HepG2 (cell line): ENCODE results near the gene PTPN3. TPM values are rescaled to one million over a fixed set of nuclear protein-coding genes. Genes with fewer than 3 reads are reported as not detected.

ENCODE experiments used
- CHD4 ChIP-seq: fragments of 200-600 bp; sonication (generic); IDR thresholded peaks from 2 replicates; pipeline ENCODE4 v1.7.0; 2017; ENCODE audit warnings: mild to moderate bottlenecking, low read length, borderline replicate concordance
- CREB1 ChIP-seq, 2 experiments: fragments of 450-650 bp in 1 of 2; IDR thresholded peaks; 2 replicates each; pipeline ENCODE4 v1.6.1; 2016 to 2017; ENCODE audit warnings: control low read depth in 1 of 2, mild to moderate bottlenecking in 1 of 2, missing compliant biosample characterization in 1 of 2, missing genetic modification characterization in 1 of 2
- ELF4 ChIP-seq: sonication (generic); formaldehyde crosslinking; IDR thresholded peaks from 2 replicates; pipeline ENCODE4 v1.5.0; 2020; ENCODE audit warnings: missing genetic modification reagents, mild to moderate bottlenecking, moderate library complexity, borderline replicate concordance
- HNRNPH1 ChIP-seq: fragments of 200-400 bp; formaldehyde crosslinking; optimal IDR thresholded peaks from 2 replicates; pipeline ENCODE3; 2017; ENCODE audit warnings: mild to moderate bottlenecking, low read depth, low read length
- RAD21 ChIP-seq: fragments of 450-650 bp; formaldehyde crosslinking; IDR thresholded peaks from 2 replicates; pipeline ENCODE4 v1.5.0; 2020; ENCODE audit warnings: mild to moderate bottlenecking
- SAFB2 ChIP-seq: sonication (generic); formaldehyde crosslinking; IDR thresholded peaks from 2 replicates; pipeline ENCODE4 v1.5.1; 2020; ENCODE audit warnings: missing genetic modification reagents, low read depth, mild to moderate bottlenecking, borderline replicate concordance
- SOX5 ChIP-seq: IDR thresholded peaks from 2 replicates; pipeline ENCODE4 v1.6.1; 2016; ENCODE audit warnings: borderline replicate concordance
- ZNF335 ChIP-seq: sonication (generic); formaldehyde crosslinking; IDR thresholded peaks from 2 replicates; pipeline ENCODE4 v1.4.0; 2020; ENCODE audit warnings: missing genetic modification reagents
- ZSCAN22 ChIP-seq: sonication (generic); formaldehyde crosslinking; IDR thresholded peaks from 2 replicates; pipeline ENCODE4 v1.4.0; 2020; ENCODE audit warnings: mild to moderate bottlenecking, missing genetic modification reagents
- polyA plus RNA-seq, 8 experiments: library from polyadenylated mRNA; depleted of rRNA in 3 of 8; stranded (reverse) in 7 of 8; unstranded in 1 of 8; fragments of >200 nt; fragmentation: Illumina TruSeq in 4 of 8; extraction: Trizol in 4 of 8; gene quantifications; 2 replicates each; pipeline versions ENCODE4 v1.2.1 to v1.2.3, GENCODE V29; 2011 to 2016; ENCODE audit warnings: low read depth in 4 of 8, missing spikeins in 1 of 8, mixed read lengths in 1 of 8; ENCODE audit not compliant: insufficient read depth in 1 of 8
- total RNA-seq, 5 experiments: library from RNA; depleted of rRNA; stranded (reverse); fragments of >200 nt; fragmentation: Illumina TruSeq; extraction: Trizol; gene quantifications; 2 replicates each; pipeline ENCODE4 v1.2.3, GENCODE V29; 2016; ENCODE audit warnings: low read depth in 1 of 5
- TF ChIP-seq, protein P1 (sequence below): sonication (generic); formaldehyde crosslinking; conservative IDR thresholded peaks from 2 replicates; pipeline ENCODE4 v1.4.0; 2020; ENCODE audit warnings: missing genetic modification reagents
- TF ChIP-seq, protein P2 (sequence below): sonication (generic); formaldehyde crosslinking; IDR thresholded peaks from 2 replicates; pipeline ENCODE4 v1.8.1; 2023; ENCODE audit warnings: mild to moderate bottlenecking, missing genetic modification reagents
- TF ChIP-seq, protein P3 (sequence below): sonication (generic); formaldehyde crosslinking; IDR thresholded peaks from 2 replicates; pipeline ENCODE4 v1.4.0; 2020; ENCODE audit warnings: missing genetic modification reagents, borderline replicate concordance
- TF ChIP-seq, protein P4 (sequence below): sonication (generic); formaldehyde crosslinking; IDR thresholded peaks from 2 replicates; pipeline ENCODE4 v1.8.0; 2022; ENCODE audit warnings: missing genetic modification reagents, mild to moderate bottlenecking, moderate library complexity, borderline replicate concordance
- TF ChIP-seq, protein P5 (sequence below): sonication (generic); formaldehyde crosslinking; IDR thresholded peaks from 2 replicates; pipeline ENCODE4 v1.8.1; 2023; ENCODE audit warnings: mild to moderate bottlenecking, missing genetic modification reagents, borderline replicate concordance

PTPN3 gene
- total and polyA plus RNA-seq, 2 of the 13 experiments (the other 11 are each of a cell fraction or from before 2014, with no cell fraction given): 5.6 to 20.5 TPM

DNA sequence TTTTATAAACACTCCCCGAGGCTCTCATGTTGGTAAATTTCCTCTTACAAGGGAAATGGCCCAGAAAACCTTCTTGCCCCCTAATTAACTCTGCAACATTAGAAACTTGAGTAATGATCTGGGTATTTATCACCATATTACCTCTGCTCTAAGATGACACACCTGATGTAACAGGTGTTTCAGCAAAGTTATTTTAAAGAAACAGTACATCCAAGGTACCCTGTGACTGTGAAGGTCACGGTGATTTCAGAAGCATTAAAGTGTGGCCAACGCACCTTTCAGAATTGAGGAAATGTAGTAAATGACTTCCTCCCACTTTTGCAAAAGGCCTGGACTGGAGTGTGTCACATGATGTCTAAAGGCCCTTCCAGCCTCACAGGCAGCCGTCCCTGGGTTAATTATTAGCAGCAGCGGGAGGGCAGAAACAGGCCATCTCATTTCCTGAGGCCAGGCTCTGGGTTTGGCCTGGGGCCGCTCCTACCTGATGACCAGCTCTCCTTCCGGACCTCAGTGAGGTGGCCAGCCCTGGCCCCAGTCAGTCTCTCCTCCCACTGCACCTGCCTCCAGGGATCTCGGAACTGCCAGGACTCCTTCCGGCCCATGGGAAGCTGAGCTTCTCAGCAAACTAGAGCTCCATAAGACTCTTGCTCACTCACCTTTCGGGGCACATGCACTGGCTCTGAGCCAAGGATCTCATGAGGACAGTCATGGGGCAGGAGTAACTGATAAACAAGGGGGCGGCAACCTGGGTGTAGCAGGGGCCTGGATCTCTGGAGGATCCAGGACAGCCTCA lies 20.7 kb downstream of the PTPN3 start (continued):
- TF ChIP-seq SAFB2 (CRISPR knock-in tag) (peak; percentile 38; the same call in 1 of the 2 replicates), CHD4 (no peak), ZNF335 (CRISPR knock-in tag) (peak; percentile 30; the same call in 1 of the 2 replicates), CREB1 (IDR thresholded peaks at IDR 0.05) (no peak), CREB1 (CRISPR knock-in tag; IDR thresholded peaks at IDR 0.05) (peak; percentile 77), HNRNPH1 (no peak), ELF4 (CRISPR knock-in tag) (no peak), ZSCAN22 (CRISPR knock-in tag) (no peak), RAD21 (CRISPR knock-in tag) (peak; percentile 31), SOX5 (CRISPR knock-in tag) (peak; percentile 29; the same call in 1 of the 2 replicates)
- TF ChIP-seq, protein P1, sequence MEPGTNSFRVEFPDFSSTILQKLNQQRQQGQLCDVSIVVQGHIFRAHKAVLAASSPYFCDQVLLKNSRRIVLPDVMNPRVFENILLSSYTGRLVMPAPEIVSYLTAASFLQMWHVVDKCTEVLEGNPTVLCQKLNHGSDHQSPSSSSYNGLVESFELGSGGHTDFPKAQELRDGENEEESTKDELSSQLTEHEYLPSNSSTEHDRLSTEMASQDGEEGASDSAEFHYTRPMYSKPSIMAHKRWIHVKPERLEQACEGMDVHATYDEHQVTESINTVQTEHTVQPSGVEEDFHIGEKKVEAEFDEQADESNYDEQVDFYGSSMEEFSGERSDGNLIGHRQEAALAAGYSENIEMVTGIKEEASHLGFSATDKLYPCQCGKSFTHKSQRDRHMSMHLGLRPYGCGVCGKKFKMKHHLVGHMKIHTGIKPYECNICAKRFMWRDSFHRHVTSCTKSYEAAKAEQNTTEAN (CRISPR knock-in tag): 0 out of 2 replicates have a peak, but pooled peaks have one; percentile 49
- TF ChIP-seq, protein P2, sequence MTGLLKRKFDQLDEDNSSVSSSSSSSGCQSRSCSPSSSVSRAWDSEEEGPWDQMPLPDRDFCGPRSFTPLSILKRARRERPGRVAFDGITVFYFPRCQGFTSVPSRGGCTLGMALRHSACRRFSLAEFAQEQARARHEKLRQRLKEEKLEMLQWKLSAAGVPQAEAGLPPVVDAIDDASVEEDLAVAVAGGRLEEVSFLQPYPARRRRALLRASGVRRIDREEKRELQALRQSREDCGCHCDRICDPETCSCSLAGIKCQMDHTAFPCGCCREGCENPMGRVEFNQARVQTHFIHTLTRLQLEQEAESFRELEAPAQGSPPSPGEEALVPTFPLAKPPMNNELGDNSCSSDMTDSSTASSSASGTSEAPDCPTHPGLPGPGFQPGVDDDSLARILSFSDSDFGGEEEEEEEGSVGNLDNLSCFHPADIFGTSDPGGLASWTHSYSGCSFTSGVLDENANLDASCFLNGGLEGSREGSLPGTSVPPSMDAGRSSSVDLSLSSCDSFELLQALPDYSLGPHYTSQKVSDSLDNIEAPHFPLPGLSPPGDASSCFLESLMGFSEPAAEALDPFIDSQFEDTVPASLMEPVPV (CRISPR knock-in tag): peak; percentile 46
- TF ChIP-seq, protein P3, sequence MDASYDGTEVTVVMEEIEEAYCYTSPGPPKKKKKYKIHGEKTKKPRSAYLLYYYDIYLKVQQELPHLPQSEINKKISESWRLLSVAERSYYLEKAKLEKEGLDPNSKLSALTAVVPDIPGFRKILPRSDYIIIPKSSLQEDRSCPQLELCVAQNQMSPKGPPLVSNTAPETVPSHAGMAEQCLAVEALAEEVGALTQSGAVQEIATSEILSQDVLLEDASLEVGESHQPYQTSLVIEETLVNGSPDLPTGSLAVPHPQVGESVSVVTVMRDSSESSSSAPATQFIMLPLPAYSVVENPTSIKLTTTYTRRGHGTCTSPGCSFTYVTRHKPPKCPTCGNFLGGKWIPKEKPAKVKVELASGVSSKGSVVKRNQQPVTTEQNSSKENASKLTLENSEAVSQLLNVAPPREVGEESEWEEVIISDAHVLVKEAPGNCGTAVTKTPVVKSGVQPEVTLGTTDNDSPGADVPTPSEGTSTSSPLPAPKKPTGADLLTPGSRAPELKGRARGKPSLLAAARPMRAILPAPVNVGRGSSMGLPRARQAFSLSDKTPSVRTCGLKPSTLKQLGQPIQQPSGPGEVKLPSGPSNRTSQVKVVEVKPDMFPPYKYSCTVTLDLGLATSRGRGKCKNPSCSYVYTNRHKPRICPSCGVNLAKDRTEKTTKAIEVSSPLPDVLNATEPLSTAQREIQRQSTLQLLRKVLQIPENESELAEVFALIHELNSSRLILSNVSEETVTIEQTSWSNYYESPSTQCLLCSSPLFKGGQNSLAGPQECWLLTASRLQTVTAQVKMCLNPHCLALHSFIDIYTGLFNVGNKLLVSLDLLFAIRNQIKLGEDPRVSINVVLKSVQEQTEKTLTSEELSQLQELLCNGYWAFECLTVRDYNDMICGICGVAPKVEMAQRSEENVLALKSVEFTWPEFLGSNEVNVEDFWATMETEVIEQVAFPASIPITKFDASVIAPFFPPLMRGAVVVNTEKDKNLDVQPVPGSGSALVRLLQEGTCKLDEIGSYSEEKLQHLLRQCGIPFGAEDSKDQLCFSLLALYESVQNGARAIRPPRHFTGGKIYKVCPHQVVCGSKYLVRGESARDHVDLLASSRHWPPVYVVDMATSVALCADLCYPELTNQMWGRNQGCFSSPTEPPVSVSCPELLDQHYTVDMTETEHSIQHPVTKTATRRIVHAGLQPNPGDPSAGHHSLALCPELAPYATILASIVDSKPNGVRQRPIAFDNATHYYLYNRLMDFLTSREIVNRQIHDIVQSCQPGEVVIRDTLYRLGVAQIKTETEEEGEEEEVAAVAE (CRISPR knock-in tag): peak; percentile 73; the same call in 1 of the 2 replicates
- TF ChIP-seq, protein P4, sequence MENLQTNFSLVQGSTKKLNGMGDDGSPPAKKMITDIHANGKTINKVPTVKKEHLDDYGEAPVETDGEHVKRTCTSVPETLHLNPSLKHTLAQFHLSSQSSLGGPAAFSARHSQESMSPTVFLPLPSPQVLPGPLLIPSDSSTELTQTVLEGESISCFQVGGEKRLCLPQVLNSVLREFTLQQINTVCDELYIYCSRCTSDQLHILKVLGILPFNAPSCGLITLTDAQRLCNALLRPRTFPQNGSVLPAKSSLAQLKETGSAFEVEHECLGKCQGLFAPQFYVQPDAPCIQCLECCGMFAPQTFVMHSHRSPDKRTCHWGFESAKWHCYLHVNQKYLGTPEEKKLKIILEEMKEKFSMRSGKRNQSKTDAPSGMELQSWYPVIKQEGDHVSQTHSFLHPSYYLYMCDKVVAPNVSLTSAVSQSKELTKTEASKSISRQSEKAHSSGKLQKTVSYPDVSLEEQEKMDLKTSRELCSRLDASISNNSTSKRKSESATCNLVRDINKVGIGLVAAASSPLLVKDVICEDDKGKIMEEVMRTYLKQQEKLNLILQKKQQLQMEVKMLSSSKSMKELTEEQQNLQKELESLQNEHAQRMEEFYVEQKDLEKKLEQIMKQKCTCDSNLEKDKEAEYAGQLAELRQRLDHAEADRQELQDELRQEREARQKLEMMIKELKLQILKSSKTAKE: no peak; the same call in 1 of the 2 replicates
- TF ChIP-seq, protein P5, sequence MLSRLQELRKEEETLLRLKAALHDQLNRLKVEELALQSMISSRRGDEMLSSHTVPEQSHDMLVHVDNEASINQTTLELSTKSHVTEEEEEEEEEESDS (CRISPR knock-in tag): no peak; the same call in 1 of the 2 replicates
